GM21717 (cell line): ENCODE results near the gene MINDY3.
"Not testable (repeated sequence)": the region's sequence is repeated elsewhere in the genome, so short reads cannot be mapped to it uniquely, and the experiment has no call there.

Experiments
- ATAC-seq: cut with Tn5 transposase; IDR thresholded peaks from one replicate; pipeline ENCODE4 v1.9.1; 2021; ENCODE audit warnings: mild to moderate bottlenecking, moderate library complexity; ENCODE audit not compliant: unreplicated experiment

Gene MINDY3

GRCh38 chr10:15857107-15857575 lies 3.2 kb downstream of the MINDY3 start:
- no peak for ATAC-seq

- ATAC-seq: no peak
These were observed 3.8 kb downstream of the MINDY3 start for GRCh38 chr10:15856328-15857015.

- no peak for ATAC-seq
These were observed 6.5 kb downstream of the MINDY3 start for GRCh38 chr10:15853800-15854199.

- no peak for ATAC-seq
These were observed 8.2 kb downstream of the MINDY3 start for GRCh38 chr10:15852111-15852557.

GRCh38 chr10:15850337-15850978 lies 9.8 kb downstream of the MINDY3 start:
- ATAC-seq: not testable (repeated sequence)

- no peak for ATAC-seq
These were observed 11.0 kb downstream of the MINDY3 start for GRCh38 chr10:15849316-15849715.

GRCh38 chr10:15847481-15847880 lies 12.8 kb downstream of the MINDY3 start:
- no peak for ATAC-seq

- no peak for ATAC-seq
These were observed 15.8 kb downstream of the MINDY3 start for GRCh38 chr10:15844517-15844916.

- no peak for ATAC-seq
These were observed 16.6 kb downstream of the MINDY3 start for GRCh38 chr10:15843695-15844094.

GRCh38 chr10:15842556-15843169 lies 17.6 kb downstream of the MINDY3 start:
- no peak for ATAC-seq

GRCh38 chr10:15841696-15842095 lies 18.6 kb downstream of the MINDY3 start:
- no peak for ATAC-seq

- ATAC-seq: no peak
These were observed 23.5 kb downstream of the MINDY3 start for GRCh38 chr10:15836807-15837206.

- ATAC-seq: no peak
These were observed 30.8 kb downstream of the MINDY3 start for GRCh38 chr10:15829495-15829894.

- ATAC-seq: no peak
These were observed 35.8 kb downstream of the MINDY3 start for GRCh38 chr10:15824498-15824897.

GRCh38 chr10:15822131-15822530 lies 38.2 kb downstream of the MINDY3 start:
- no peak for ATAC-seq

- no peak for ATAC-seq
These were observed 39.1 kb downstream of the MINDY3 start for GRCh38 chr10:15821046-15821683.

- ATAC-seq: no peak
These were observed 42.8 kb downstream of the MINDY3 start for GRCh38 chr10:15817409-15818046.

- no peak for ATAC-seq
These were observed 44.9 kb downstream of the MINDY3 start for GRCh38 chr10:15815242-15815885.

- no peak for ATAC-seq
These were observed 45.7 kb downstream of the MINDY3 start for GRCh38 chr10:15814565-15814964.

- ATAC-seq: no peak
These were observed 46.9 kb downstream of the MINDY3 start for GRCh38 chr10:15813415-15813814.

- ATAC-seq: no peak
These were observed 50.9 kb downstream of the MINDY3 start for GRCh38 chr10:15809450-15809849.
